SIG-M5 treated with dmso at 0.1 percent for 504 hours (cell line): ENCODE measurements around the gene HVCN1.
"Not testable (repeated sequence)": the region's sequence is repeated elsewhere in the genome, so short reads cannot be mapped to it uniquely, and the experiment has no call there.

Experiments used
- DNase-seq: peaks from one replicate; lab custom pipeline; 2025; ENCODE audit not compliant: unreplicated experiment; lab: John Stamatoyannopoulos, UW

The HVCN1 gene

GRCh38 chr12:110688446-110689280 lies at the start of gene HVCN1:
HVCN1 (minus strand) TSS chr12:110689115; CDS start chr12:110683245, 5,870 bp downstream.
- DNase-seq: no peak

- DNase-seq: no peak
Observed at GRCh38 chr12:110737532-110737931, 48.6 kb upstream of the HVCN1 start.

- not testable (repeated sequence) for DNase-seq
Observed at GRCh38 chr12:110737016-110737415, 48.1 kb upstream of the HVCN1 start.

GRCh38 chr12:110733900-110734299 lies 45.0 kb upstream of the HVCN1 start:
- DNase-seq: no peak

DNA sequence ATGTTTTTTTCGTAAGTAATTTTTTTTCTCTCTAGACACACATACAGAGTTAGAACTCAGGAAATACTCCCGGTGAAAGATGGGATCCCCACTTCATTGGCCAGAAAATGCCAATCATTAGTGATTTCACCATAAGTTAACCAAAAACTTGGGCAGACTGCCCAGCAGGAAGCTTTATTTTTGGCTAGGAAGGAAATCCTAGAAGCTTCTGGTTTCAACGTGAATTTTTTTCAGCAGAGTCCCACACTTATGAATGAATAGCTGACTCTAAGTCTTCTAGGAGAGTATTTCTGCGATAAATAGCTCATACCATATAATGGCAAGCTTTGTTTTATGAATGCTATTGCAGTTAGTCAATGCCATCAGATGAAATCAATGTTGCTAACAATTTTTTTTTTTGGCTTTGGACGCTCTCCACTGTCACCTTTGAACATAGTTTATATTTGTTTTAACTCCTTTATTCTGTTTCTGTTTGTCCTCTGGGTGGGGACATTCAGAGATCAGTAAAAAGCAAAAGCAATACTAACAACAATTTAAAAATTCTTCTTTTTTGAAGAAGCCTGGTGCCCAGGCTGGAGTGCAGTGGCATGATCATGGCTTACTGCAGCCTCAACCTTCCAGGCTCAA lies 44.3 kb upstream of the HVCN1 start:
- DNase-seq: no peak

GRCh38 chr12:110732572-110732971 lies 43.7 kb upstream of the HVCN1 start:
- no peak for DNase-seq

DNA sequence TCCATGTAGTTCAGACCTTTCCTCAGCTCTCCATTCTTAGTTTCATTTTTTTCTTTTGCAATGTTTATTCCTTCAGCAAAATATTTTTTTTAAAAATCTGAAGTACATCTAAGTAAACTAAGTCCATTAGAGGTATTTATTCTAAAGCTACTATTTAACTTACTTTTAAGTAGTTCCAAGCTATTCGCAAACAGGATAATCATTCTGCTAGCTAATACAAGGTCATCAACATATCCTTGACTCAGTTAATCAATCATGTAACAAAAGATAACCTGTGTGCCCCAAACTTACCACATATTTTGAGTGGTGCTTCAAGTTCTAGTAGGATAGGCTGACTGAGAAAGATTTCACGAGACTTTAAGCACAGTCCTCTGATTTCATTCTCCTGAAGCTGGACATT lies 42.6 kb upstream of the HVCN1 start:
- no peak for DNase-seq

- no peak for DNase-seq
Observed at GRCh38 chr12:110728628-110729027, 39.7 kb upstream of the HVCN1 start.

DNA sequence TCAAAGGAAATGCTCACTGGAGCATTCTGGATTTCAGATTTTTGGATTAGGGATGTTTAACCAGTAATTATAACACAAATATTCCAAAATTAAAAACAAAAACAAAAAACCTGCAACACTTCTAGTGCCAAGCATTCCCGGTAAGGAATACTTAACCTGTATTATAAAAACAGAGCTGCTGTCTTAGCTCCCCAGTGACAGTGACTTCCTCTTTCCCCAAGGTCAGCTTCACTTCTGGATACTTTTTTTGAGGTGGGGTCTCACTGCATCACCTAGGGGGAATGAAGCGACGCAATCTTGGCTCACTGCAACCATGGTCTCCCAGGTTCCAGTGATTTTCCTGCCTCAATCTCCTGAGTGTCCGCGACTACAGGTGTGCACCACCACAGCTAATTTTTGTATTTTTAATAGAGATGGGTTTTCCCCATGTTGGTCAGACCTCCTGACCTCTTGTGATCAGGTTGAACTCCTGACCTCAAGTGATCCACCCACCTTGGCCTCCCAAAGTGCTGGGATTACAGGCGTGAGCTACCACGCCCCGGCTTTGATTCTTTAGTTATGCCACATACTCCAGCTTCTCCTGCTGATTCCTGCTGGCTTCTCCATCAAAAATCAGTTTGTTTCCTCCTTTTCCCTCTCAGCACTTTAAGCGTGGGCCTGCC lies 37.9 kb upstream of the HVCN1 start:
- DNase-seq: no peak

DNA sequence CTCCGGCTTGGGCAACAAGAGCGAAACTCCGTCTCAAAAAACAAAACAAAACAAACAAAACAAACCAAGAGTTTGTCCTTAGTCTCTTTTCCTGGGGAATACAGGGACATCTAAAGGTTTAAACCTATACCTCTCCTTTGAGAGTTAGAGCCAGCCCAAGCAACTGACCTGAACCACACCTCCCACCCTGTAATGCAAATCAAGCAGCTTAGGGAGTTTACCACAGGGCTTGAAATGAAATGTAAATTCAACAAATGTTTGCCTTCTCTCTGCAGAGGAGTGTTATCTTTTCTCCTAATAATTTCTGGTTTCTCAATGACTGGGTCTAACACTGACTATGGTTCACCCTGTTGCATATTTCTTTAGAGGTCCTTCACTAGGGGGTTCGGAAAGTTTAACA lies 37.1 kb upstream of the HVCN1 start:
- no peak for DNase-seq

DNA sequence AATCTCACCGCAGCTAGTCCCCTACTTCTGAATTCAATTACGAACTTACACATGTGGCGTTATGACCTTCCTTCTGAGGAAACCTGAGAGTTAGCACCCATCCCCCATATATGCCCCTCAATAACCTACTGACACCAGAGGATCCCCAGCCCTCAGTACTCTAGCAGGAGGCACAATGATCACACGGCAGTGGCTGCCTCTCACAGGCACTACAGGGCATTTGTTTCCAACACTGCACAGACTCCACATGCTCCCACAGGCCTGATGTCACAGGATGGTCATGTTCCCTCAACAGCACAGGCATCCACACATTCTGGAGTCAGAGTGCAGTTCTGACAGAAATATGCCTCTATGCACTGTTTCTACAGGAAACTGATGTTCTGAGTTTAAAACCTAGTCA lies 36.4 kb upstream of the HVCN1 start:
- DNase-seq: no peak

GRCh38 chr12:110722892-110723291 lies 34.0 kb upstream of the HVCN1 start:
- DNase-seq: not testable (repeated sequence)

GRCh38 chr12:110721570-110721969 lies 32.7 kb upstream of the HVCN1 start:
- DNase-seq: no peak

GRCh38 chr12:110720516-110720915 lies 31.6 kb upstream of the HVCN1 start:
- DNase-seq: no peak

GRCh38 chr12:110718222-110718908 lies 29.4 kb upstream of the HVCN1 start:
- DNase-seq: no peak

DNA sequence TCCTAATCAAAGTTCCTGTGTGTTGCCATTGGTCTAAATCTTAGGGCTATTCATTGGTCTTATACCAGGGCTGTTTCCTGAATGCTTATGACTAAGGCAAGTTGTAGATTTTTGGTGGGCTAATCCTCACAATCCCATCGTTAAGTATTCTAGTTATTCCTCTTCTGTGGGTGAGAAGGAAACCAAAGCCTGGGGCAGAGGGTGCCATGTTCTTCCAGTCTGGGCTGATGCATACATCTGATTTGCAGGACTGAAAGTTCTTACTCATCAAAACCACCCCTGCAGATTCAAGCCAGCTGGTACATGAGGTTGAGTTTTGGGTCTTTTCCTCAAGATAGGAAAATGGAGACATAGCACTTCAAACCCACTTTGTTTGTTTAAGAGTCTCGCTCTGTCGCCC lies 28.1 kb upstream of the HVCN1 start:
- DNase-seq: no peak

- no peak for DNase-seq
Observed at GRCh38 chr12:110708917-110709316, 20.0 kb upstream of the HVCN1 start.

GRCh38 chr12:110705309-110705708 lies 16.4 kb upstream of the HVCN1 start:
- DNase-seq: no peak

- DNase-seq: no peak
Observed at GRCh38 chr12:110704750-110705149, 15.8 kb upstream of the HVCN1 start.

DNA sequence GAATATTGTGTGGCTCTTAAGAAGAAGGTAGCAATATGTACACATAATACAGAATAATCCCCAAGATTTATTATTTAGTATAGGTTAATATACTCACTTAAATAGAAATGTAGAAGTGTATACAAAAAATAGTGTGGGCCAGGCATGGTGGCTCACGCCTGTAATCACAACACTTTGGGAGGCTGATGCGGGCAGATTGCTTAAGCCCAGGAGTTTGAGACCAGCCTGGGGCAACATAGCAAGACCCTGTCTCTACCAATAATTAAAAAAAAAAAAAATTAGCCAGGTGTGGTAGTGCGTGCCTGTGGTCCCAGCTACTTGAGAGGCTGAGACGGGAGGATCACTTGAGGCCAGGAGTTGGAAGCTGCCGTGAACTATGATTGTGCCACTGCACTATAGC lies 15.3 kb upstream of the HVCN1 start:
- no peak for DNase-seq

DNA sequence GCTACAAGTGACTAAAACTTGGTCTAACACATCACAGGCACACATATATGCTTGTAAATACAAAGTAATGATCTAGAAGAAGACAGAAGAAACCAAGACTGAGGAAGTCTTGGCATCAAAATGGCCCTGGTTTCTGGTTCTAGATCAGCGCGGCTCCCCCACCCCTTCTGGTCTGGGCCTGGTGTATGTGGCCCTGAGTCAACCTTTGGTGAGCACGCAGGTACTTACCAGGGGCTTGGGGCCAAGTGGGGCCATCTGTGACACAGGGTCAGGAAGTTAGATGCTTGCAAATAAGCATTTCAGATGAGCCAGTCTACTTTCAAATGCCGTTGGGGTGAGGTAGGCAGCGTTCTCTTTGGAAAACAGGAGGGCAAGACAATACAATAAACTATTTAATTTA lies 13.2 kb upstream of the HVCN1 start:
- DNase-seq: no peak
